OCI-LY1 (cell line): ENCODE measurements around the gene NEU1.
"Not testable (repeated sequence)": the region's sequence is repeated elsewhere in the genome, so short reads cannot be mapped to it uniquely, and the experiment has no call there.

Experiments
- H2AFZ ChIP-seq: fragments of 200-600 bp; sonication (generic), shearing (Covaris generic); 2 replicates; pipeline ENCODE4 v1.6.0; 2014; ENCODE audit warnings: antibody characterized with exemption, mild to moderate bottlenecking, low read length
- H3F3A ChIP-seq: fragments of 200-600 bp; sonication (generic), shearing (Covaris generic); 2 replicates; pipeline ENCODE4 v1.6.0; 2014; ENCODE audit warnings: mild to moderate bottlenecking, antibody characterized with exemption, low read length, moderate library complexity; ENCODE audit not compliant: insufficient read depth
- H3K27ac ChIP-seq: fragments of 200-600 bp; sonication (generic); 2 replicates; pipeline ENCODE4 v1.5.1; 2014; ENCODE audit warnings: low read length, mixed run types, mild to moderate bottlenecking, low read depth; ENCODE audit not compliant: poor library complexity, severe bottlenecking
- H3K27me3 ChIP-seq: fragments of 200-600 bp; sonication (generic); 2 replicates; pipeline ENCODE4 v1.6.0; 2014; ENCODE audit warnings: antibody characterized with exemption, mild to moderate bottlenecking, low read length, moderate library complexity; ENCODE audit not compliant: insufficient read depth
- H3K36me3 ChIP-seq: fragments of 200-600 bp; sonication (generic); 2 replicates; pipeline ENCODE4 v1.6.1; 2014; ENCODE audit warnings: mild to moderate bottlenecking, antibody characterized with exemption, low read length, moderate library complexity, mixed read lengths; ENCODE audit not compliant: insufficient read depth
- H3K4me1 ChIP-seq: fragments of 200-600 bp; sonication (generic); 2 replicates; pipeline ENCODE4 v1.5.1; 2014; ENCODE audit warnings: mild to moderate bottlenecking, low read length, moderate library complexity; ENCODE audit not compliant: insufficient read depth, severe bottlenecking
- H3K4me2 ChIP-seq: fragments of 200-600 bp; sonication (generic), shearing (Covaris generic); 2 replicates; pipeline ENCODE4 v1.6.1; 2014; ENCODE audit warnings: low read length
- H3K4me3 ChIP-seq: fragments of 200-600 bp; sonication (generic); 2 replicates; pipeline ENCODE4 v1.5.1; 2014; ENCODE audit warnings: low read length, low read depth, mild to moderate bottlenecking, mixed read lengths; ENCODE audit not compliant: poor library complexity, severe bottlenecking
- H3K79me2 ChIP-seq: fragments of 200-600 bp; shearing (Covaris generic); 2 replicates; pipeline ENCODE4 v1.6.1; 2016; ENCODE audit warnings: mixed run types, low read length, mixed read lengths; ENCODE audit not compliant: insufficient read depth
- H3K9ac ChIP-seq: fragments of 200-600 bp; sonication (generic), shearing (Covaris generic); 2 replicates; pipeline ENCODE4 v1.6.1; 2014; ENCODE audit warnings: mild to moderate bottlenecking, low read length, mixed read lengths
- H3K9me2 ChIP-seq: fragments of 200-600 bp; sonication (generic), shearing (Covaris generic); 2 replicates; pipeline ENCODE4 v1.6.1; 2014; ENCODE audit warnings: low read depth, mild to moderate bottlenecking, low read length, mixed read lengths
- H3K9me3 ChIP-seq: fragments of 200-600 bp; shearing (Covaris generic); 2 replicates; pipeline ENCODE4 v1.6.1; 2014; ENCODE audit warnings: low read length, mixed read lengths
- H4K20me1 ChIP-seq: fragments of 200-600 bp; sonication (generic), shearing (Covaris generic); 2 replicates; pipeline ENCODE4 v1.6.0; 2016; ENCODE audit warnings: mild to moderate bottlenecking, low read length; ENCODE audit not compliant: insufficient read depth
- CTCF ChIP-seq: fragments of 200-600 bp; sonication (generic), shearing (Covaris generic); IDR thresholded peaks from 2 replicates; pipeline ENCODE4 v1.5.1; 2017; ENCODE audit warnings: mild to moderate bottlenecking, antibody characterized with exemption, low read length, moderate library complexity, mixed read lengths
- EZH2 ChIP-seq: fragments of 200-600 bp; sonication (generic), shearing (Covaris generic); IDR thresholded peaks from 2 replicates; pipeline ENCODE4 v1.8.0; 2017; ENCODE audit warnings: borderline replicate concordance, mixed run types, mild to moderate bottlenecking, antibody characterized with exemption, low read length, moderate library complexity, mixed read lengths

Gene NEU1

GRCh38 chr6:31821301-31822035 is 41.2 kb downstream of the NEU1 start:
- Histone ChIP-seq H3K4me2 (peak overlapping the region; percentile 93), H3K9ac (peak overlapping the region; percentile 96), H4K20me1 (no peaks in the 10 kb centered on the region), H3K27me3 (no peaks in the 10 kb centered on the region), H3K27ac (peak overlapping the region; percentile 93), H3K79me2 (no peaks in the 10 kb centered on the region), H2AFZ (peak overlapping the region; percentile 35), H3K36me3 (no peaks in the 10 kb centered on the region), H3F3A (no peaks in the 10 kb centered on the region), H3K9me2 (no peaks in the 10 kb centered on the region), H3K9me3 (no peaks in the 10 kb centered on the region), H3K4me1 (peaks cover 34% of the 10 kb centered on the region), H3K4me3 (peak overlapping the region; percentile 85)
- no peak for TF ChIP-seq CTCF
- no peak for TF ChIP-seq EZH2

DNA sequence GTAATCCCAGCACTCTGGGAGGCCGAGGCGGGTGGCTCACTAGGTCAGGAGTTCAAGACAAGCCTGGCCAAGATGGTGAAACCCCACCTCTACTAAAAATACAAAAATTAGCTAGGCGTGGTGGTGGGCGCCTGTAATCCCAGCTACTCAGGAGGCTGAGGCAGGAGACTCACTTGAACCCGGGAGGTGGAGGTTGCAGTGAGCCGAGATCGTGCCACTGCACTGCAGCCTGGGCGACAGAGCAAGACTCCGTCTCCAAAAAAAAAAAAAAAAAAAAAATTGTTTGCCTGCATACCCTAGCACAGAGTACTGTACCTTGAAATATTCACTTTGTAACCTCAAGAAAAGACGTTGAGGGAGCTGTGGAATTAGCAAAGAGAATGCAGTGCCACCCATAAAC is 42.2 kb downstream of the NEU1 start:
- H3K9ac ChIP-seq, H3K4me2 ChIP-seq, H3K27ac ChIP-seq, H3F3A ChIP-seq, H2AFZ ChIP-seq, H4K20me1 ChIP-seq, H3K27me3 ChIP-seq, H3K36me3 ChIP-seq, H3K79me2 ChIP-seq, H3K9me2 ChIP-seq, H3K9me3 ChIP-seq, H3K4me3 ChIP-seq: not testable (repeated sequence)
- peaks cover 23% of the 10 kb centered on the region for H3K4me1 ChIP-seq

DNA sequence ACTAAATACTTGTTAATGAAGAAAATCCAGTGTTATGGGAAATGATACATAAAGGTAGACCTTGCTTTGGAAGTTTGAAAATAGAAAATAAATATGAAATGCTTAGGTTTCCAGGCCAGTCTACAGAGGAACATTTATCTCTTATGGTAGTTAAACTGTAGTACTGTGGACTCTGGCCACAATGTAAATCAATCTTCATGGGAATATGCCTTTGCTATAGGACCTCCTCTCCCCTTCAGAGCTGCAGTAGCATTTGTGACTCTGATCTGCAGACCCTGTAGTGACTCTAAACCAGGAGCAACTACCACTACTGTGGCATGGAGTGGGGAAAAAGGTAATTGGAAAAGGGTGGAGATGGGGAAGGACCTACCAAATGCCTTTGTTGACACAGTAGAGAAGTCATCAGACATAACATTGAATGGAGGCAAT is 42.7 kb downstream of the NEU1 start:
- H3K9ac ChIP-seq = no peak overlapping the region
- H3F3A ChIP-seq = no peaks in the 10 kb centered on the region
- H3K4me1 ChIP-seq = peaks cover 20% of the 10 kb centered on the region
- H3K36me3 ChIP-seq = no peaks in the 10 kb centered on the region
- no peaks in the 10 kb centered on the region for H3K9me3 ChIP-seq
- TF ChIP-seq EZH2 (no peak), CTCF (no peak)
- H3K9me2 ChIP-seq = no peaks in the 10 kb centered on the region
- H3K27ac ChIP-seq = no peak overlapping the region
- H2AFZ ChIP-seq = no peak overlapping the region
- no peaks in the 10 kb centered on the region for H4K20me1 ChIP-seq
- H3K79me2 ChIP-seq = no peaks in the 10 kb centered on the region
- H3K27me3 ChIP-seq = no peaks in the 10 kb centered on the region; the same call in 1 of the 2 replicates
- H3K4me3 ChIP-seq = no peak overlapping the region
- no peak overlapping the region for H3K4me2 ChIP-seq

DNA sequence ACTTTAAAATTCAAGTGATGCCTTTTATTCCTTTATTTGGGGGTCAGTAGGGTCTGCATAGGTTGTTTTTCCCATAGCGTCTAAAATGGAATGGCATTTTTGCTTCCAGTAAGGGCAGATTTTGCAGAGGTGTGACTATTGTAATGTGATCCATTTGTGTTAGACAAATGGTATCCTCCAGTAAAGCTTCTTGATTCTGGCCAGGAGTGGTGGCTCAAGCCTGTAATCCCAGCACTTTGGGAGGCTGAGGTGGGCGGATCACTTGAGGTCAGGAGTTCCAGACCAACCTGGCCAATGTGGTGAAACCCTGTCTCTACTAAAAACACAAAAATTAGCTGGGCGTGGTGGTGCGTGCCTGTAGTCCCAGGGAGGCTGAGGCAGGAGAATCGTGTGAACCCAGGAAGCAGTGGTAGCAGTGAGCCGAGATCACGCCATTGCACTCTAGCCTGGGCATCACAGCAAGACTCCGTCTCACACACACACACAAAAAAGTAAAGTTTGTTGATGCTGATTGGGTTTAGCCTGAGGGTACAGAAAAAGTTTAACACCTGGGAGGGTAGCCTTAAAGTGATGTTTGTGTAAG is 44.6 kb downstream of the NEU1 start:
- not testable (repeated sequence) for H3K9me2 ChIP-seq, H3K9ac ChIP-seq, H3K27ac ChIP-seq, H3K9me3 ChIP-seq, H3K27me3 ChIP-seq, H3K36me3 ChIP-seq, H3K4me3 ChIP-seq, H3K4me2 ChIP-seq, H3F3A ChIP-seq, H3K79me2 ChIP-seq, H4K20me1 ChIP-seq
- Histone ChIP-seq H2AFZ (peak overlapping the region; percentile 39; the same call in 1 of the 2 replicates), H3K4me1 (peaks cover 22% of the 10 kb centered on the region)
